IMR-90 (cell line): ENCODE data around the gene PRKCA. TPM values are rescaled to one million over a fixed set of nuclear protein-coding genes. Genes with fewer than 3 reads are reported as not detected.

Source experiments
- ATAC-seq: fragments of 200-7000 bp; cut with Tn5 transposase; 2 replicates; pipeline ENCODE4 v1.9.1; 2020; ENCODE audit warnings: low read depth, mild to moderate bottlenecking, moderate library complexity
- BruUV-seq: library from RNA; stranded (reverse); fragments of 400-500 nt; replicated peaks from 2 replicates; lab custom pipeline; 2021; lab: Mats Ljungman, UMichigan
- CTCF ChIA-PET: fragments of 300-600 bp; formaldehyde crosslinking; extraction: SDS; loops from one replicate; lab custom pipeline; 2021; ENCODE audit warnings: antibody characterized with exemption; lab: Yijun Ruan, JAX
- POLR2A ChIA-PET: fragments of 300-600 bp; sonication (Branson Sonifier 250); formaldehyde crosslinking; loops from one replicate; lab custom pipeline; 2022; ENCODE audit warnings: antibody characterized with exemption; ENCODE audit not compliant: unreplicated experiment; lab: Charles Lee
- DNase-seq: peaks from one replicate; pipeline ENCODE4 v3.0.0; 2013
- H2AFZ ChIP-seq: replicated peaks from 2 replicates; pipeline ENCODE3; 2013; ENCODE audit warnings: low read length, mild to moderate bottlenecking; ENCODE audit not compliant: poor library complexity
- H2AK5ac ChIP-seq: 2 replicates; pipeline ENCODE4 v1.6.1; 2013; ENCODE audit warnings: low read depth, low read length, inconsistent platforms
- H2AK9ac ChIP-seq: replicated peaks from 2 replicates; pipeline ENCODE3; 2013; ENCODE audit warnings: mild to moderate bottlenecking, low read depth, low read length, moderate library complexity; ENCODE audit not compliant: poor library complexity
- H2BK120ac ChIP-seq: 2 replicates; pipeline ENCODE4 v1.6.1; 2013; ENCODE audit warnings: low read depth, low read length, inconsistent platforms
- H2BK15ac ChIP-seq: 3 replicates; pipeline ENCODE4 v1.6.1; 2013; ENCODE audit warnings: low read depth, low read length, inconsistent platforms
- H2BK20ac ChIP-seq: 2 replicates; pipeline ENCODE4 v1.6.1; 2013; ENCODE audit warnings: low read depth, mild to moderate bottlenecking, inconsistent platforms, low read length, moderate library complexity
- H2BK5ac ChIP-seq: 2 replicates; pipeline ENCODE4 v1.6.1; 2013; ENCODE audit warnings: mild to moderate bottlenecking, low read depth, low read length, inconsistent platforms; ENCODE audit not compliant: poor library complexity, severe bottlenecking
- H3K14ac ChIP-seq: replicated peaks from 2 replicates; pipeline ENCODE4 v1.6.1; 2013; ENCODE audit warnings: low read depth, low read length, inconsistent platforms
- H3K18ac ChIP-seq: 2 replicates; pipeline ENCODE4 v1.6.1; 2013; ENCODE audit warnings: low read depth, low read length, control low read depth
- H3K23ac ChIP-seq: 2 replicates; pipeline ENCODE4 v1.6.1; 2013; ENCODE audit warnings: low read depth, low read length, inconsistent platforms
- H3K27ac ChIP-seq: 2 replicates; pipeline ENCODE4 v1.5.1; 2013; ENCODE audit warnings: mild to moderate bottlenecking, control low read depth, low read length; ENCODE audit not compliant: insufficient read depth
- H3K27me3 ChIP-seq: 2 replicates; pipeline ENCODE4 v1.6.1; 2013; ENCODE audit warnings: low read length; ENCODE audit not compliant: control insufficient read depth, insufficient read depth
- H3K36me3 ChIP-seq: 2 replicates; pipeline ENCODE4 v1.6.1; 2013; ENCODE audit warnings: low read length, mixed read lengths; ENCODE audit not compliant: control insufficient read depth, insufficient read depth
- H3K4ac ChIP-seq: 2 replicates; pipeline ENCODE4 v1.6.1; 2013; ENCODE audit warnings: low read depth, low read length, inconsistent platforms
- H3K4me1 ChIP-seq: 2 replicates; pipeline ENCODE4 v1.6.1; 2013; ENCODE audit warnings: low read length, mixed read lengths; ENCODE audit not compliant: control insufficient read depth, insufficient read depth
- H3K4me2 ChIP-seq: 2 replicates; pipeline ENCODE4 v1.6.1; 2013; ENCODE audit warnings: low read depth, mild to moderate bottlenecking, control low read depth, low read length, moderate library complexity
- H3K4me3 ChIP-seq: 2 replicates; pipeline ENCODE4 v1.5.1; 2013; ENCODE audit warnings: low read depth, mild to moderate bottlenecking, control low read depth, low read length, moderate library complexity; ENCODE audit not compliant: insufficient read depth
- H3K56ac ChIP-seq: 2 replicates; pipeline ENCODE4 v1.6.1; 2013; ENCODE audit warnings: low read length, inconsistent platforms; ENCODE audit not compliant: insufficient read depth; ENCODE audit errors: extremely low read depth
- H3K79me1 ChIP-seq, 2 experiments: 2 replicates each; pipeline ENCODE4 v1.6.1; 2013; ENCODE audit warnings: low read length in 2 of 2, inconsistent platforms in 1 of 2, low read depth in 1 of 2
- H3K9ac ChIP-seq: 2 replicates; pipeline ENCODE4 v1.6.1; 2013; ENCODE audit warnings: low read depth, low read length, control low read depth
- H3K9me1 ChIP-seq: 2 replicates; pipeline ENCODE4 v1.6.1; 2013; ENCODE audit warnings: low read length, inconsistent platforms; ENCODE audit not compliant: insufficient read depth
- H3K9me3 ChIP-seq: 2 replicates; pipeline ENCODE4 v1.6.1; 2013; ENCODE audit warnings: low read length; ENCODE audit not compliant: control insufficient read depth, insufficient read depth
- H4K20me1 ChIP-seq: 2 replicates; pipeline ENCODE4 v1.6.1; 2013; ENCODE audit warnings: low read length, inconsistent platforms; ENCODE audit not compliant: insufficient read depth
- H4K5ac ChIP-seq: 2 replicates; pipeline ENCODE4 v1.6.1; 2013; ENCODE audit warnings: mild to moderate bottlenecking, low read depth, low read length, control low read depth
- H4K8ac ChIP-seq, 2 experiments: 2 replicates each; pipeline ENCODE4 v1.6.1; 2013; ENCODE audit warnings: low read depth in 2 of 2, low read length in 2 of 2, control low read depth in 1 of 2, inconsistent platforms in 1 of 2
- H4K91ac ChIP-seq: 2 replicates; pipeline ENCODE4 v1.6.1; 2013; ENCODE audit warnings: low read depth, low read length, inconsistent platforms; ENCODE audit not compliant: insufficient read depth
- CHD1 ChIP-seq: IDR thresholded peaks from 2 replicates; pipeline ENCODE4 v1.6.1; 2012; ENCODE audit warnings: low read depth, low read length, improper control_type of control experiment
- FOS ChIP-seq: fragments of 150-350 bp; IDR thresholded peaks from 2 replicates; pipeline ENCODE4 v1.6.1; 2016; ENCODE audit warnings: low read depth, low read length
- WGBS, 2 experiments: methylation state at CpG; one replicate each; pipeline versions ENCODE4 v1.1.5 to v1.1.7; 2013; ENCODE audit warnings: missing lambda C conversion rate in 2 of 2; ENCODE audit not compliant: insufficient read length in 1 of 2; ENCODE audit errors: extremely low coverage in 2 of 2; 5-methylcytosine and 5-hydroxymethylcytosine counted together
- dilution Hi-C: fragments of 300-500 bp; cut with HindIII; formaldehyde crosslinking; loops from one replicate; pipeline ENCODE4 v1.14.3; 2018; ENCODE audit warnings: low sequenced_read_pairs; ENCODE audit not compliant: unreplicated experiment
- in situ Hi-C: fragments of 300-500 bp; cut with MboI; formaldehyde crosslinking; loops from 3 replicates; pipeline ENCODE4 v1.14.3; 2019; ENCODE audit warnings: low sequenced_read_pairs, inconsistent platforms, mixed read lengths
- intact Hi-C: fragments of 100-400 bp; cut with micrococcal nuclease; formaldehyde crosslinking; loops from 2 replicates; pipeline ENCODE4 v1.10.0; 2022
- polyA plus RNA-seq, 3 experiments: library from polyadenylated mRNA; depleted of rRNA; stranded (reverse); fragments of >200 nt; gene quantifications; 2 replicates each; pipeline ENCODE4 v1.2.3, GENCODE V29; 2012; ENCODE audit warnings: low replicate concordance in 1 of 3
- total RNA-seq: library from RNA; depleted of rRNA; stranded (reverse); fragments of >200 nt; gene quantifications from 2 replicates; pipeline ENCODE4 v1.2.3, GENCODE V29; 2012

Gene PRKCA
- total and polyA plus RNA-seq, 2 of the 4 experiments (the other 2 are of a cell fraction), result 31.0 to 46.0 TPM

DNA sequence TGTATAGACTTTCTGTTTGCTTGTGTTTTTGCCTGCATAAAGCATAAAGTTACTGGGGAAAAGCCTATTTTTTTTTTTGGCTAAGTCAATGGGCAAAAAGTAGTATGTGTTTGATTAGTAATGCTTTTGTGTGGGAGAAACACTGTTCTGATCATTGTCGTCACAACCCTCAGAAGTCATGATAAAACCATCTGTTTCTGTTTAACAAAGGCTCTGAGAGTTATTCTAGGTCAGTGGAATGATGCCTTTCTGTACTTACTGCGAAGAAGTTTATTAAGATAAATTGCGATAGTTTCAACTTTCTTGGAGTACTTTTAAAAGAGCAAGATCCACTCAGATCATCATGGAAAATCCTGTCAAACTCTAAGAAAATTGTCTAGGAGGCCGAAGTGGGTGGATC is 80.9 kb downstream of the PRKCA start:
- Histone ChIP-seq H3K4me2 (peak overlapping the region; percentile 60), H3K9ac (no peak overlapping the region), H3K4me3 (no peak overlapping the region), H3K56ac (no peak overlapping the region), H4K8ac (no peak overlapping the region), H4K91ac (no peak overlapping the region), H3K36me3 (no peaks in the 10 kb centered on the region; the same call in 1 of the 2 replicates), H3K79me1 (peaks cover 40 to 87% of the 10 kb centered on the region in 2 experiments), H2AK9ac (no peak overlapping the region), H3K14ac (no peak overlapping the region), H2BK120ac (no peak overlapping the region), H3K27ac (peak overlapping the region; percentile 81; the same call in 1 of the 2 replicates), H3K4ac (no peak overlapping the region), H4K20me1 (peaks cover 41% of the 10 kb centered on the region), H3K9me1 (peaks cover 9% of the 10 kb centered on the region), H3K9me3 (no peaks in the 10 kb centered on the region), H2BK5ac (peak overlapping the region; percentile 66), H3K23ac (no peak overlapping the region), H2BK20ac (no peak overlapping the region), H3K18ac (peak overlapping the region; percentile 45), H2AFZ (no peak overlapping the region), H2BK15ac (no peak overlapping the region), H2AK5ac (no peak overlapping the region), H4K5ac (no peak overlapping the region), H3K27me3 (no peaks in the 10 kb centered on the region), H3K4me1 (peaks cover 13% of the 10 kb centered on the region)
- TF ChIP-seq CHD1 (no peak), FOS (0 out of 2 replicates have a peak, but pooled peaks have one; percentile 14)
- POLR2A ChIA-PET, result no interaction called here
- peak; percentile 96 for DNase-seq
- BruUV-seq, result no TSS peak
- peak; percentile 81 for ATAC-seq
- intact Hi-C loops, result loop anchor here (2.0 kb wide), 1 partner anchor 29 kb away; no protein-coding TSS in a partner anchor
- dilution Hi-C loops, result no loop called here
- CTCF ChIA-PET, result interaction anchor here (1.2 kb wide), 1 partner anchor 20 kb away, joined by 3 read pairs; no protein-coding TSS in a partner anchor
- in situ Hi-C loops, result no loop called here
- no CpG with 5 or more reads among the region's 4 CpGs for WGBS, 2 experiments
